Measurements from ENCODE around the gene ABLIM2.

DNA sequence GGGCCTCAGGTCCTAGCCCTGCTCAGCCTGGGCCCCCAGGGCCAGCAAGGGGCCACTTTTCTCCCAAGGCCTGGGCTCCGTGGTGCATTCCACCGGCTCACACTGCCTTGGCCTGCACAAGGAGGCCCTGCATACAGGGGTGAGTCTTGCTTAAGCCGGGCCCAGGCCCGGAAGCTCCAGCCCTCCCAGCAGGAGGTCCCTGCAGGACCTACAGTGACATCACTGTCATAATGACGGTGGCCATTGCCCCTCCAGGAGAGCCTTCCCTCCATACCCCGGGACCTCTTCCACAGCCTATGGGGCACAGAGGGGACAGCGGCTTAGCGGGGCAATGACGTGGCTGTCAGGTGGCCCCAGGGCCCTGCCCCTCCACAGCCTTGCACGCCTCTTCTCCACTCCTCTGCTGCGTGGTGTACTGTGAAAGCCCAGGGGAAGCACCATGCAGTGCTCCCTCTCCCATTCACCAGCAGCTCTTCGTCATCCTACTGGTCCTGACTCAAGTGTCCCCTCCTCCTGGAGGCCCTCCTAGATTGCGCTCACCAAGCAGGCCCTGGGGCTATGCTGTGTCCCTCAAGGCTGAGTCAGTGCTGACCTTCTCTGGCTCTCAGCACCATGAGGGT, 186.6 kb downstream of the ABLIM2 start:
- TF ChIP-seq, protein P1, sequence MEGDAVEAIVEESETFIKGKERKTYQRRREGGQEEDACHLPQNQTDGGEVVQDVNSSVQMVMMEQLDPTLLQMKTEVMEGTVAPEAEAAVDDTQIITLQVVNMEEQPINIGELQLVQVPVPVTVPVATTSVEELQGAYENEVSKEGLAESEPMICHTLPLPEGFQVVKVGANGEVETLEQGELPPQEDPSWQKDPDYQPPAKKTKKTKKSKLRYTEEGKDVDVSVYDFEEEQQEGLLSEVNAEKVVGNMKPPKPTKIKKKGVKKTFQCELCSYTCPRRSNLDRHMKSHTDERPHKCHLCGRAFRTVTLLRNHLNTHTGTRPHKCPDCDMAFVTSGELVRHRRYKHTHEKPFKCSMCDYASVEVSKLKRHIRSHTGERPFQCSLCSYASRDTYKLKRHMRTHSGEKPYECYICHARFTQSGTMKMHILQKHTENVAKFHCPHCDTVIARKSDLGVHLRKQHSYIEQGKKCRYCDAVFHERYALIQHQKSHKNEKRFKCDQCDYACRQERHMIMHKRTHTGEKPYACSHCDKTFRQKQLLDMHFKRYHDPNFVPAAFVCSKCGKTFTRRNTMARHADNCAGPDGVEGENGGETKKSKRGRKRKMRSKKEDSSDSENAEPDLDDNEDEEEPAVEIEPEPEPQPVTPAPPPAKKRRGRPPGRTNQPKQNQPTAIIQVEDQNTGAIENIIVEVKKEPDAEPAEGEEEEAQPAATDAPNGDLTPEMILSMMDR (IDR thresholded peaks at IDR 0.05) = no peak
- no peak for TF ChIP-seq EZH2 (IDR thresholded peaks at IDR 0.05; ENCODE audit: borderline replicate concordance, insufficient read depth, low read depth, low read length, poor library complexity, severe bottlenecking)
